ENCODE data around the gene CYLC1.

The CYLC1 gene, protein sequence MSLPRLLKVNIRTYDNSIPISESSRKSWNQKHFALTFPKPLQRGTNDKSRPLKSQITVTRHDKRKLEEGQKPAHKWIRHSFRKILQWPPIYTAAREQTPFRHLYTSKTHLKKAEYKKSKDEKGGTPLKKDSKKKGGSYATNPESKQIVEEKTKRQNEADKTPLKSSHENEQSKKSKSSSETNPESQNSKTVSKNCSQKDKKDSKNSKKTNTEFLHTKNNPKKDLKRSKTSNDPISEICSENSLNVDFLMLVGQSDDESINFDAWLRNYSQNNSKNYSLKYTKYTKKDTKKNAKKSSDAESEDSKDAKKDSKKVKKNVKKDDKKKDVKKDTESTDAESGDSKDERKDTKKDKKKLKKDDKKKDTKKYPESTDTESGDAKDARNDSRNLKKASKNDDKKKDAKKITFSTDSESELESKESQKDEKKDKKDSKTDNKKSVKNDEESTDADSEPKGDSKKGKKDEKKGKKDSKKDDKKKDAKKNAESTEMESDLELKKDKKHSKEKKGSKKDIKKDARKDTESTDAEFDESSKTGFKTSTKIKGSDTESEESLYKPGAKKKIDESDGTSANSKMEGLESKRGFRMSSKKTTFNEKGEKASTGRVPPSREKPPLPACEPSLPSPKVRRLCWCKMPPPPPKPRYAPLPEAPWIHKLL

DNA sequence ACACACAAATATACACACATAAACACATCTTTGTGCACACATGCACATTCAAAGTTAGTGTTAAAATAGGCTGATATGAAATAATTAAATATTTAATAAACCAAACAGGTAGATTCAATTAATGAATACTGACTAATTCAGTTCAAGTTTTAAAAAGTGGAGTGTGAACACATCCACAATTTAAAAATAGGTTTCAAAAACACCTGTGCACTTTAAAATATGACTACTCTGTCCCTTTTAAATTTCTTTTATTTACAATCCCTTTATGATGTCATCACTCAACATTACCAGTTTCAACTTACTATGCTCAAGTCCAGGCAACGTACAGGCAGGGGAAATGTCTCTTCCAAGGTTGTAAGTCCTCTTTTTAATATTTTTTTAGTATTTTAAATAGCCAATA is at the start of gene CYLC1:
Gene CYLC1, plus strand, starts transcription at position 301 of the 400 bp plus-strand sequence. Its CDS starts 37 bp downstream, at position 338.
- DNase-seq (ENCODE audit: low read depth, low spot score): no peak

DNA sequence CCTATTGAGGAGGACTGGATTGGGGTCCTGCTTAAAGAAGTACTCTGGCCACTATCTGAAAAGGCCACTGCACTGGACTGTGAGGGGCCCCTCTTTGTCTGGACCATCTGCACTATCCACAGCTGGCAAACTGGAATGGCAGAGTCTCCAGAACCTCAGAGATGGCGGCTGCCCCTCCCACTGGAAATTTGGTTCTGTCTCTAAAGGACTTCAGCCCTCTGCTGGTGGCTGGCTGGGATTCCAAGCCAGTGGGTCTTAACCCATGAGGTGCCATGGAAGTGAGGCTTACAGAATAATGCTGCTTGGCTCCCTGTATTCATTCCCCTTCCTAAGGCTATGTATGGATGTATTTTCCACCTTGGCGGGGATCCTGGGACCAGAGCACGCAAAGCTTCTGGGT is 41.6 kb upstream of the CYLC1 start:
- DNase-seq (ENCODE audit: low read depth, low spot score): no peak

DNA sequence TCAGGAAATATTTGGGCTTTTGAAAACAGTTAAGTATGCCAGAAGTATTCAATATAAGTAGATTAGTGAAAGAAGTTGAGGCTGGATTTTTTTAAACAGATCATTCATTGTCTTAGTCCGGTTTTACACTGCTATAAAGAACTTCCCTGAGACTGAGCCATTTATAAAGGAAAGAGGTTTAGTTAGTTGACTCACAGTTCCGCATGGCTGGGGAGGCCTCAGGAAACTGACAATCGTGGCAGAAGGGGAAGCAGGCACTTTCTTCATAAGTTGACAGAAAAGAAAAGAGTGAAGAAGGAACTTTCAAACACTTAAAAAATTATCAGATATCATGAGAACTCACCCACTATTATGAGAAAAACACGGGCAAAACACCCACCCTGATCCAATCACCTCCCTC is 31.1 kb upstream of the CYLC1 start:
- no peak for DNase-seq (ENCODE audit: low read depth, low spot score)

DNA sequence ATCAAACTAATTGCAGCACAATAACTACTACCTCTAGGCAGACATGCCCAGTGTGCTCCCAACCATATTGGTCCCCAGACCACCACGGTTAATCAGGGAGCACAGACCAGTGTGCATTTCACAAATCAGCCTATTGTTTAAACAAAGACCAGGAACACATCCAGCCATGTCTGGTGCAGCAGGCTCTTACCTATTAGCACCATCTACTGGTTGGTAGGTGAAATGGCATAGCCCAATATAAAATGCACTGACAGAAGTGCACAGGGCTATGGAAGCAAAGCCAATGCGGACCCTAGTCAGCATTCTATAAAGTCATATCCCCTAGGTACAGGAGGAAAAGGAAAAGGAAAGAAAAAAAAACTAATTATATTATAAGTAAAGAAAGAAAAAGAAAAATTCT is 15.5 kb upstream of the CYLC1 start:
- peak; percentile 1 for DNase-seq (ENCODE audit: low read depth, low spot score)

DNA sequence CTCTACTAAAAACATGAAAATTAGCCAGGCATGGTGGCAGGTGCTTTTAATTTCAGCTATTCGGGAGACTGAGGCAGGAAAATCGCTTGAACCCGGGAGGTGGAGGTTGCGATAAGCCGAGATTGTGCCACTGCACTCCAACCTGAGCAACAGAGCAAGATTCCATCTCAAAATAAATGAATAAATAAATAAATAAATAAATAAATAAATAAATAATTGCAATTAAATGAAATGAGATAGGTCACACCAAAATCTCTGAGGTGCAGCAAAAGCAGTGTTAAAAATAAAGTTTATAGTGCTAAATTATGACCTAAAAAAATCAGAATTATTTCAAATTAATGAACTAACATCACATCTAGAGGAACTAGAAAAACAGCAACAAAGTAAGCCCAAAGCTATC is 13.6 kb upstream of the CYLC1 start:
- no peak for DNase-seq (ENCODE audit: low read depth, low spot score)

DNA sequence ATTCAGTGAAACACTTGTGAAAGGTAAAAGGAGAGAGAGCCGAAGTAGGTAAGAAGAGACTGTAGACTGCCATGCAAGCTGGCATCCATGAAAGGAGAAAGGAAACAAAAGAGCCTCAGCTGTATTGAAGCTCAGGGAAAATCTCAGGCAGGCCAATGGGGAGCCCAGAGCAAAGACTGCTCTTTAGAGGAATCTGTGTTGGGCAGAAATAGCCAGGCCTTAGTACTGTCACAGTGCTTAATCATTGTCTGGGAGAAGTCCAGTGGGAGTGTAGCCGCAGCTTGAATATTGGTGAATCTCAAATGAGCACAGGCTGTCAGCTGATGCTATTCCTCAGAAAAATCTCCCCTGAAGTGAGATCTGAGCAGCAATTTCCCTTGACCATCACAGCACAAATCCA is 27.6 kb downstream of the CYLC1 start:
- no peak for DNase-seq (ENCODE audit: low read depth, low spot score)

DNA sequence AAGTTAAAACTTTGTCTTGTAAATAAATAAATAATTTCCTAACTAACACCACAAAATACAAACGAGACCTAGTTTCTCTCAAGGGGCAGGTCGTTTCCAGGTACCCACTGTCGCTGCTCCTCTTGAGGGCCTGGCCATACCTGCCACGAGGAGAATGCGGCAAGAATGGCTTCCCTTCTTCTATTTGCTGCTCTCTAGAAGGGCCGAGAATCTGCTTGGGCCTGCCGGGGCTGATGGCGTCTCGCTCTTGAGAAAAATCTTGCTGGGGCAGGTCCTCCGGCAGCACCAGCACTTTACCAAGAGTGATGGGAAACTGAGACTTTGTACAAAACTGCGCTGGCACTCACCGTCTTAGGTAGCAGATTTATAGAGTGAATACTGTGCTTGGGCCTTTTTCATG is 31.5 kb downstream of the CYLC1 start:
- DNase-seq (ENCODE audit: low read depth, low spot score): no peak

DNA sequence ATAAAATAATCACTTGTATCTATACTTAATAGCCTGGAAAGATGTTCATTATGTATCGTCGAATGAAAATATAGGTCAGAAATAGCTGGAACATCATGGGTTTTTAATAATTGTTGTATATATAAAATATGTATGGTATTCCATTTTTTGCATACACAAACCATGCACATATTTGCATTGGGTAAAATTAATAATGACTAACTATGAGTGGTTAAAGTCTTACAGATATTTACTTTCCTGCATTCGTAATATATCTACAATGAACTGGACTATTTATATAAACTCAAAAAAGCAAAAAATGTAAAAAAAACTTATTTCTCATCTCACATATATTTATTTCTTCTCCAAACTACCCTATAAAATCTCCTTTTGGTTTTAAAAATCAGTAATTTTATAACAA is 46.0 kb downstream of the CYLC1 start:
- no peak for DNase-seq (ENCODE audit: low read depth, low spot score)

DNA sequence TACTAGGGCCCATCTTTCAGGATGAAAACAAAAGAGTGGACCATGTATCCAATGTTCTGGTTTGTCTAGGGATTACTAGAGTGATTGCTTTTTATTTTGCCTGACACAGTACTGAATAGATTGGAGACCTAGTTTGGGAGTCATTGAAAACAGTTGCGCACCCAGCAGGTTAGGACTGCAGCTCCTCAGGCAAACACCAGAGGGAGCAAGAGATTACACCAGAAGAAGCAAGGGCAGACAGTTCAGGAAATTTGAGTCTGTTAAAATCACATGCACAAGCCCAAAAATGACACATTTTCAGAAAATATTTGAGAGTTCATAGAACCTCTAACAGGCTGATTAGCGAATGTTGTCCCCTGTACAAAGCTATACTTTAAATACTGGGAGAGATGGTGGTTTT is 55.6 kb downstream of the CYLC1 start:
- DNase-seq (ENCODE audit: low read depth, low spot score): peak; percentile 0

DNA sequence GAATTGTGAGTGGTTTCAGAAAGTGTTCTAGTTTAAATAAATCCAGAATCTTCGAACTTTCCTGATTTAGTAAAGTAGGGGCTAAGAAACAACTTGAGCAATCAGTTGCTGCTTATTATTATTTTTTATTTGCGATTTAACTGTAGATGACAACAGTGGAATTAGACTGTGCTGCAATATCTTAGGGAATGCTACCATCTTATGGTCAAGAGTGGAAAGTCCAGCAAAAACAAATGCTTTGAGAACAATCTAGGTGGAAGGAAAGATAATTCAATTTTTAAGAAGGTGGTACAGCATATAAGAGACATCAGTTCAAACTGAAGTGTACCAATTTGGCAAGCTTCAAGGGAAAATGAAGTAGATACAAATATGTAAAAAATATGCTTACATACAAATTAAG is 73.3 kb downstream of the CYLC1 start:
- no peak for DNase-seq (ENCODE audit: low read depth, low spot score)

All from iPS DF 19.7 (cell line).